GM10248 (cell line): ENCODE results near the gene EFHC1.

Experiments used
- CTCF ChIA-PET: fragments of 300-600 bp; sonication (Branson Sonifier 250); formaldehyde crosslinking; extraction: SDS; loops from one replicate; lab custom pipeline; 2021; ENCODE audit warnings: antibody characterized with exemption; lab: Yijun Ruan, JAX
- POLR2A ChIA-PET: fragments of 350-650 bp; sonication (Branson Sonifier 250); formaldehyde crosslinking; extraction: SDS; loops from one replicate; lab custom pipeline; 2020; ENCODE audit warnings: antibody characterized with exemption; lab: Yijun Ruan, JAX
- DNase-seq: peaks from one replicate; pipeline ENCODE4 v3.0.0; 2012; ENCODE audit errors: extremely low spot score
- CTCF ChIP-seq: IDR thresholded peaks from 2 replicates; pipeline ENCODE4 v1.5.1; 2012; ENCODE audit warnings: mild to moderate bottlenecking, low read depth; ENCODE audit errors: extremely low read depth, missing control alignments, control extremely low read depth

Gene EFHC1

GRCh38 chr6:52531834-52532233 is 111.7 kb downstream of the EFHC1 start:
- DNase-seq, result no peak
- POLR2A ChIA-PET, result no interaction called here
- CTCF ChIA-PET, result interaction anchor here (1.2 kb wide), 1 partner anchor 31 kb away, joined by 3 read pairs; no protein-coding TSS in a partner anchor
- no peak for TF ChIP-seq CTCF

- ChIA-PET CTCF (no interaction called here), POLR2A (no interaction called here)
- TF ChIP-seq CTCF, result no peak
- DNase-seq, result no peak
These were observed 112.3 kb downstream of the EFHC1 start for GRCh38 chr6:52532457-52532856.

DNA sequence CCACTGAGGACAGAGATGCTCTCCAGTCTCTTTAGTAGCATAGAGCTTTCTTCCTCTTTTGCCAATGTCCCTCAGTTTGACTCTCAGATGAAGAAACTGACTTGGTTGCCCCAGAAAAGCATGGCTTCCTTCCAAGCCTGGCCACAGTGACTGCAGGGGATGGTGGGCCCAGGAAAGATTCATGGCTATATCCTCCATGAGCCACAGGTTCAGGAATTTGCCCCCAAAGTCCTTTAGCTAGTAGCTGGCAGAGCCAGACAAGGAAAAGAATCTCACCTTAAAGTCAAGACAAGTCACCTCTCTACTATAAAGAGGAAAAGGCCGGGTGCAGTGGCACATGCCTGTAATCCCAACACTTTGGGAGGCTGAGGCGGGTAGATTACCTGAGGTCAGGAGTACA is 113.3 kb downstream of the EFHC1 start:
- DNase-seq, result no peak
- POLR2A ChIA-PET, result no interaction called here
- TF ChIP-seq CTCF, result no peak
- CTCF ChIA-PET, result no interaction called here

DNA sequence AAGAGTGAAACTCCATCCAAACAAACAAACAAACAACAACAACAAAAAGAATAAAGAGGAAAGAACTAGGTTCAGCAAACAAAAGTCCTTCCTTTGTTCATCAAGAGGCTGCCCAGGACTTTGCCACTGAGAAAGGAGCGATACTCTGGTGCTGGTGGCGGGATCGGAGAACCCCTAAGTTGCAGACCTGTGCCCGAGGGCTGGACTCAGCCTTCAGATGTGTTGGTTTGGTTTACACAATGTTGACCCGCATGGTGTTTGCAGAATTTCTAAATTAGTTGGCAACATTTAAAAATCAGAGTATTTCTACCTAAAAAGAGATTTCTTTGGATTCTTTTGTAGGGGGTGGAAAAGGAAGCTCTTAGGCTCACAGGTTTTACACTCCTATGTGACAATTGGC is 114.2 kb downstream of the EFHC1 start:
- ChIA-PET POLR2A (no interaction called here), CTCF (interaction anchor here (3.0 to 3.9 kb wide), 3 partner anchors 11 to 117 kb away, joined by 11 to 20 read pairs (median 20); no protein-coding TSS in a partner anchor)
- no peak for TF ChIP-seq CTCF
- DNase-seq, result no peak

DNA sequence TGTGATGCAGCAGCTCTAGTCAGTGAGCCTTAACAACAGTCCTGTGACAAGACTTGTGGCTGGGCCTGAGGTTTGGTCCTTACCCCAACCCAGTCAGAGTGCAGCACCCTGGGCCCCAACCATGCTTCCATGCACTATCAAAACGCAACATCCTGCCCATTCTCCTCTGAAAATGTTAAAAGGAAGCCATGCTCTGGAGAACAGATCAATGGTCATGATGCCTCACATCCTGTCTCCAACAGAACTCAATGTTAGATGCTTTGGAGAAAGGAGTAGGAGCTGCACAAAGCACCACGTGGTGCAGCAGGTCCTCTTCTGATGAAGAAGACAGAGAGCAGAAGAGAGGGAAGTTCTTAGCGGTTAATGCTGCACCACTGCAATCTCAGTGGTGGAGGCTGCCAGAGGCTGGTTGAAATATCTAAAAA is 114.8 kb downstream of the EFHC1 start:
- DNase-seq, result no peak
- no peak for TF ChIP-seq CTCF
- POLR2A ChIA-PET, result no interaction called here
- CTCF ChIA-PET, result interaction anchor here (1.4 to 3.9 kb wide), 4 partner anchors 11 to 118 kb away, joined by 3 to 20 read pairs (median 16); no protein-coding TSS in a partner anchor

DNA sequence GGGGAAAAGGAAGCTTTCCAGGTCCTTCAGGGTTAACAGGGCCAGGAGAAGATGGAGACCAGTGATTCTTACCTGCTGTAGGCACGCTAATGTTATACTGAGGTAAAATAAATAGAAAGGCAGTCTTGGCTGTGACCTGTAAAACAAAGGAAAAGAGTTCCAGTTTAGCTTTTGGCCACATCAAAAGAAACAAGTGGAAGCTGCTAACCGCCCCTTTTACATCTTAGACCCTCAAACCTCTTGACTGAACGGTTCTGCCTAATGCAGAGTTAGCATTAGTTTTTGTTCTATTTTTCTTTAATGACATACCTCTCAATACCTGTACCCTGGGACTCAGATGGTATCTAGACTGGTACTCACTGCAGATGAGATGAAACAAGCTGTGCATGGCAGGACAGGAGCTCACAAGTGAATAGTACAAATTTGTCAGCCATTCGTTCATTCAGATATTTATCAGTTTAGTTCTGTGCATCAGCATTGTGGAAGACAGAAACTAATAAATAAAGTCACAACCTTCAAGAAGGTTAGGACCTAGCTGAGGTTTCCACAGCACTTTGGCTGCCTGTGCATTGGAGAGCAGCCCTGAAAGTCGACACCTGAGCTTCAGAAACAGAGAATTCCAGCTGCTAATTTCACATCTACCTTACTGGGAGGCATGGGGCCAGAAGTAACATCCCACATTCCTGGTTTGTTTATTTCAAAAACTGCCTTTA is 115.7 kb downstream of the EFHC1 start:
- POLR2A ChIA-PET, result interaction anchor here (1.0 kb wide), 1 partner anchor 11 kb away, joined by 3 read pairs; no protein-coding TSS in a partner anchor
- DNase-seq, result no peak
- TF ChIP-seq CTCF, result no peak
- CTCF ChIA-PET, result interaction anchor here (0.8 to 3.9 kb wide), 10 partner anchors 9 to 119 kb away, joined by 3 to 20 read pairs (median 4); no protein-coding TSS in a partner anchor
